ENCODE data around the gene CDC25B.
"Not testable (repeated sequence)": the region's sequence is repeated elsewhere in the genome, so short reads cannot be mapped to it uniquely, and the experiment has no call there.

Gene CDC25B

GRCh38 chr20:3786665-3787323 lies 9.3 kb upstream of the CDC25B start, which contains the start of gene CENPB:
TSS of gene CENPB (minus strand) at chr20:3786740. CDS start at chr20:3786483, 257 bp downstream.
- DNase-seq: peak; percentile 90 to 92

- no peak for DNase-seq
Observed at GRCh38 chr20:3787324-3788014, 8.6 kb upstream of the CDC25B start.

- DNase-seq: no peak
Observed at GRCh38 chr20:3788685-3789155, 7.4 kb upstream of the CDC25B start.

- DNase-seq: not testable (repeated sequence)
Observed at GRCh38 chr20:3789201-3789600, 6.9 kb upstream of the CDC25B start.

GRCh38 chr20:3794168-3794567 lies 1.9 kb upstream of the CDC25B start:
- not testable (repeated sequence) for DNase-seq

- DNase-seq: no peak
Observed at GRCh38 chr20:3794701-3795420, 1.2 kb upstream of the CDC25B start.

GRCh38 chr20:3796477-3797225 lies 541 bp downstream of the CDC25B start:
- DNase-seq: no peak

GRCh38 chr20:3797226-3797545 lies 1.1 kb downstream of the CDC25B start:
- DNase-seq: no peak

- DNase-seq: peak in 1 of 2 donors; percentile 65
Observed at GRCh38 chr20:3797592-3798372, 1.7 kb downstream of the CDC25B start.

GRCh38 chr20:3798373-3798768 lies 2.3 kb downstream of the CDC25B start:
- DNase-seq: no peak

- DNase-seq: no peak
Observed at GRCh38 chr20:3798908-3799248, 2.8 kb downstream of the CDC25B start.

- no peak for DNase-seq
Observed at GRCh38 chr20:3800256-3800877, 4.3 kb downstream of the CDC25B start.

- DNase-seq: no peak
Observed at GRCh38 chr20:3800878-3801260, 4.8 kb downstream of the CDC25B start.

- DNase-seq: no peak
Observed at GRCh38 chr20:3801299-3801698, 5.2 kb downstream of the CDC25B start.

GRCh38 chr20:3801846-3802245 lies 5.7 kb downstream of the CDC25B start:
- no peak for DNase-seq

- DNase-seq: no peak
Observed at GRCh38 chr20:3802524-3803239, 6.6 kb downstream of the CDC25B start.

GRCh38 chr20:3803289-3803688 lies 7.2 kb downstream of the CDC25B start:
- DNase-seq: no peak

- DNase-seq: no peak
Observed at GRCh38 chr20:3803854-3804253, 7.7 kb downstream of the CDC25B start.

- DNase-seq: no peak
Observed at GRCh38 chr20:3804254-3804751, 8.2 kb downstream of the CDC25B start.

- no peak for DNase-seq
Observed at GRCh38 chr20:3804781-3805180, 8.7 kb downstream of the CDC25B start.

- no peak for DNase-seq
Observed at GRCh38 chr20:3808544-3808943, 12.4 kb downstream of the CDC25B start.

Data from CD4-positive, alpha-beta T cell treated with Interleukin-1 beta for 1 hour (primary cell).